Hair follicular keratinocyte (primary cell): ENCODE data around the gene NDUFS6. TPM values are rescaled to one million over a fixed set of nuclear protein-coding genes. Genes with fewer than 3 reads are reported as not detected.

ENCODE experiments used
- total RNA-seq: library from RNA; depleted of rRNA; stranded (reverse); fragments of >200 nt; gene quantifications from 2 replicates; pipeline ENCODE4 v1.2.3, GENCODE V29; 2015

The NDUFS6 gene
- total RNA-seq, result 125 and 143 TPM in 2 replicates

GRCh38 chr5:1801222-1801966 lies at the start of gene NDUFS6:
Gene NDUFS6 (plus strand): TSS chr5:1801407. CDS start chr5:1801418, 11 bp downstream.

GRCh38 chr5:1799602-1800471 lies 1.4 kb upstream of the NDUFS6 start, which contains the start of gene MRPL36:
Gene MRPL36 (minus strand): TSS chr5:1799837. CDS start chr5:1798935, 902 bp downstream.

Other genes starting within 250 kb of the NDUFS6 start
- gene MRPL36, start 1.6 kb upstream of the NDUFS6 start, total RNA-seq, result 42.2 and 75.0 TPM in 2 replicates
- gene IRX4, start 81.5 kb downstream of the NDUFS6 start, total RNA-seq, result 54.4 and 59.8 TPM in 2 replicates